Mammary epithelial cell (primary cell): ENCODE data around the gene SLC17A7.

Source experiments
- EZH2 ChIP-seq: IDR thresholded peaks from 2 replicates; pipeline ENCODE4 v1.6.1; 2012; ENCODE audit warnings: low read length, inconsistent platforms, borderline replicate concordance
- TF ChIP-seq, protein P1 (sequence below), 2 donors: IDR thresholded peaks in 1 of 2; conservative IDR thresholded peaks in 1 of 2; 2 replicates each; pipeline ENCODE4 v1.5.1; 2011 to 2012; ENCODE audit warnings: inconsistent platforms in 2 of 2, low read length in 2 of 2, mild to moderate bottlenecking in 2 of 2, control low read depth in 1 of 2, low read depth in 1 of 2; ENCODE audit not compliant: insufficient read depth in 1 of 2; ENCODE audit errors: extremely low read depth in 1 of 2

DNA sequence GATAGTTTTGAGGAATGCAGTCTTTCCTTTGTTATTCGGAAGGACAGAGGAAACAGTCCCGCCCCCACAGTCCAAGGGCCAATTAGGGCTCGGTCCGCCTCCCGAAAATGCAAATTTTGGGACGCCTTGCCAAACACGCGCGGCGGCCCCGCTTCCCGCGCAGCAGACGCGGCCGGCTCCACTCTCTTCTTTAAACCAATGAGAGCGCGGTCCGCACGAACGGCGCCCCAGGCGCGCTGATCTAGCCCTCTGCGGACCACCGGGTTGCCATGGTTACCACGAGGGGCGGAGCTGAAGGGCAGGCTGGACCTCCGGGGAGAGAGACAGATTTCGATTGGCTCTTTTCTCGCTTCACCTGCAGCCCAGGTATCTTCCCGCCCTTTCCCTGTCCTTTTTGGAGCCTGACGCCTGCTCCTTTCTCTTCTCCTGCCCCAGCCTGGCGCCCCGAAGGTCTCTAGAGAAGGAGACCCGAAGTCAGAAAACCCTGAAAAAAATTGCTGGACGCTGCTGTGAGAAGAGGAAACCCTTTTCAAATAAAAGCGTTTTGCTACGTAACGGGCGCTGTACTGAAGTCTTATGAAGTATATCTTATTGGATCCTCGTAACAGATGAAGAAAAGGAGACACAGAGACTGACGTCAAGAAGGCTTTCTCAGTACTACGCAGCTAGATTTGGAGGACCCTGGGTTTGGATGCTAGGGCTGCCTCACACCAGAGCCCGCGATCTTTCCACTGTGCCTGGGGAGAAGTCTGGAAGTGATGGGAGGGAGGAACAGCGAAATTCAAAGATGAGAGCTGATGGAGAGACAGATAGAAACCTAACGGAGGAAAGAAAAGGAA lies 20.1 kb downstream of the SLC17A7 start:
- TF ChIP-seq, protein P1, sequence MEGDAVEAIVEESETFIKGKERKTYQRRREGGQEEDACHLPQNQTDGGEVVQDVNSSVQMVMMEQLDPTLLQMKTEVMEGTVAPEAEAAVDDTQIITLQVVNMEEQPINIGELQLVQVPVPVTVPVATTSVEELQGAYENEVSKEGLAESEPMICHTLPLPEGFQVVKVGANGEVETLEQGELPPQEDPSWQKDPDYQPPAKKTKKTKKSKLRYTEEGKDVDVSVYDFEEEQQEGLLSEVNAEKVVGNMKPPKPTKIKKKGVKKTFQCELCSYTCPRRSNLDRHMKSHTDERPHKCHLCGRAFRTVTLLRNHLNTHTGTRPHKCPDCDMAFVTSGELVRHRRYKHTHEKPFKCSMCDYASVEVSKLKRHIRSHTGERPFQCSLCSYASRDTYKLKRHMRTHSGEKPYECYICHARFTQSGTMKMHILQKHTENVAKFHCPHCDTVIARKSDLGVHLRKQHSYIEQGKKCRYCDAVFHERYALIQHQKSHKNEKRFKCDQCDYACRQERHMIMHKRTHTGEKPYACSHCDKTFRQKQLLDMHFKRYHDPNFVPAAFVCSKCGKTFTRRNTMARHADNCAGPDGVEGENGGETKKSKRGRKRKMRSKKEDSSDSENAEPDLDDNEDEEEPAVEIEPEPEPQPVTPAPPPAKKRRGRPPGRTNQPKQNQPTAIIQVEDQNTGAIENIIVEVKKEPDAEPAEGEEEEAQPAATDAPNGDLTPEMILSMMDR (conservative IDR thresholded peaks at IDR 0.05 in 1 of 2, IDR thresholded peaks at IDR 0.05 in 1 of 2; ENCODE audit: extremely low read depth in 1 of 2, insufficient read depth in 1 of 2, low read depth in 1 of 2, low read length in 2 of 2), result no peak
- peak; percentile 89 for TF ChIP-seq EZH2
